K562 (cell line): ENCODE results near the gene ARHGEF38. TPM values are rescaled to one million over a fixed set of nuclear protein-coding genes. Genes with fewer than 3 reads are reported as not detected.

Experiments used
- ATAC-seq: fragments of 200-7000 bp; cut with Tn5 transposase; 3 replicates; pipeline ENCODE4 v1.9.1; 2020; ENCODE audit warnings: moderate library complexity
- BruUV-seq: library from RNA; stranded (reverse); fragments of 400-500 nt; replicated peaks from 2 replicates; lab custom pipeline; 2021; lab: Mats Ljungman, UMichigan
- CTCF ChIA-PET: fragments of 300-600 bp; formaldehyde crosslinking; extraction: SDS; loops from one replicate; lab custom pipeline; 2021; ENCODE audit warnings: low intra/inter-chr PET ratio; lab: Yijun Ruan, JAX
- POLR2A ChIA-PET: fragments of 300-600, 350-650 bp; sonication (Branson Sonifier 250); formaldehyde crosslinking; extraction: SDS; loops from one replicate; lab custom pipeline; 2021; ENCODE audit warnings: antibody characterized with exemption, inconsistent platforms; lab: Yijun Ruan, JAX
- DNase-seq, 4 experiments: peaks; one replicate each; pipeline versions ENCODE4 v3.0.0 to v3.0.0-alpha.2; 2011 to 2018; ENCODE audit warnings: low spot score in 3 of 4, mixed read lengths in 3 of 4; ENCODE audit errors: extremely low read depth in 1 of 4
- FAIRE-seq: peaks from 2 replicates; lab custom pipeline; 2011; peaks lifted over from hg19 to GRCh38; lab: Jason Lieb, UNC
- H2AFZ ChIP-seq: 2 replicates; pipeline ENCODE4 v1.6.0; 2011; ENCODE audit warnings: low read depth, low read length, control low read depth, inconsistent platforms
- H3K27ac ChIP-seq: fragments of 200-600 bp; 3 replicates; pipeline ENCODE4 v1.8.0; 2011; ENCODE audit warnings: low read depth, mild to moderate bottlenecking, control low read depth, inconsistent platforms, low read length, moderate library complexity, mixed read lengths; ENCODE audit errors: extremely low read depth
- H3K27me3 ChIP-seq, 2 experiments: fragments of 300-600 bp in 1 of 2; 2 replicates in 1 of 2; 3 replicates in 1 of 2; pipeline versions ENCODE4 v1.6.0 to v1.8.0; 2011; ENCODE audit warnings: inconsistent platforms in 2 of 2, low read length in 2 of 2, mild to moderate bottlenecking in 1 of 2, mixed read lengths in 1 of 2, moderate library complexity in 1 of 2; ENCODE audit not compliant: control insufficient read depth in 2 of 2, insufficient read depth in 2 of 2
- H3K36me3 ChIP-seq: fragments of 300-600 bp; 3 replicates; pipeline ENCODE4 v1.8.0; 2011; ENCODE audit warnings: mild to moderate bottlenecking, low read length, inconsistent platforms; ENCODE audit not compliant: control insufficient read depth, insufficient read depth
- H3K4me1 ChIP-seq, 2 experiments: fragments of 200-600 bp in 1 of 2; replicated peaks in 1 of 2; 2 replicates in 1 of 2; 3 replicates in 1 of 2; pipeline versions ENCODE4 v1.5.1 to v1.8.0; 2011; ENCODE audit warnings: inconsistent platforms in 2 of 2, low read length in 2 of 2, mild to moderate bottlenecking in 1 of 2, mixed read lengths in 1 of 2, moderate library complexity in 1 of 2; ENCODE audit not compliant: control insufficient read depth in 2 of 2, insufficient read depth in 2 of 2
- H3K4me2 ChIP-seq: 2 replicates; pipeline ENCODE4 v1.6.1; 2011; ENCODE audit warnings: low read length, control low read depth, inconsistent platforms, mixed read lengths; ENCODE audit not compliant: insufficient read depth
- H3K4me3 ChIP-seq: fragments of 200-600 bp; sonication (generic), shearing (Covaris generic); 2 replicates; pipeline ENCODE4 v1.5.1; 2016; ENCODE audit warnings: control low read depth, inconsistent platforms
- H3K79me2 ChIP-seq: fragments of 200-600 bp; 3 replicates; pipeline ENCODE4 v1.8.0; 2011; ENCODE audit warnings: low read length, inconsistent platforms; ENCODE audit not compliant: control insufficient read depth, insufficient read depth
- H3K9ac ChIP-seq, 2 experiments: 2 replicates each; pipeline versions ENCODE4 v1.6.0 to v1.6.1; 2011; ENCODE audit warnings: low read depth in 2 of 2, low read length in 2 of 2, control low read depth in 1 of 2, inconsistent platforms in 1 of 2, mild to moderate bottlenecking in 1 of 2, mixed read lengths in 1 of 2; ENCODE audit not compliant: insufficient read depth in 1 of 2
- H3K9me1 ChIP-seq: one replicate; pipeline ENCODE4 v1.6.0; 2011; ENCODE audit warnings: inconsistent platforms, mild to moderate bottlenecking, low read length, moderate library complexity; ENCODE audit not compliant: control insufficient read depth, insufficient read depth
- H3K9me3 ChIP-seq: replicated peaks from 2 replicates; pipeline ENCODE4 v1.5.1; 2011; ENCODE audit warnings: low read depth, low read length, inconsistent platforms; ENCODE audit not compliant: control insufficient read depth, insufficient read depth
- H4K20me1 ChIP-seq: replicated peaks from 2 replicates; pipeline ENCODE4 v1.6.1; 2011; ENCODE audit warnings: low read length, inconsistent platforms, mixed read lengths; ENCODE audit not compliant: control insufficient read depth, insufficient read depth
- CEBPB ChIP-seq: fragments of 450-650 bp; IDR thresholded peaks from 2 replicates; pipeline ENCODE4 v1.6.1; 2016; ENCODE audit warnings: missing genetic modification characterization, missing compliant biosample characterization
- CEBPG ChIP-seq, 3 experiments: fragments of 200-800 bp in 1 of 3; sonication (Bioruptor generic) in 1 of 3; sonication (generic) in 1 of 3; formaldehyde crosslinking in 1 of 3; IDR thresholded peaks in 2 of 3; conservative IDR thresholded peaks in 1 of 3; 2 replicates each; pipeline versions ENCODE4 v1.6.1 to v1.8.0; 2016 to 2022; ENCODE audit warnings: missing compliant biosample characterization in 2 of 3, missing genetic modification characterization in 2 of 3, mild to moderate bottlenecking in 1 of 3, missing genetic modification reagents in 1 of 3
- CTCF ChIP-seq, 3 experiments: IDR thresholded peaks in 2 of 3; conservative IDR thresholded peaks in 1 of 3; 2 replicates each; pipeline ENCODE4 v1.5.1; 2011 to 2012; ENCODE audit warnings: low read length in 3 of 3, mild to moderate bottlenecking in 3 of 3, control low read depth in 2 of 3, improper control_type of control experiment in 1 of 3, inconsistent platforms in 1 of 3, low read depth in 1 of 3, mixed read lengths in 1 of 3, moderate library complexity in 1 of 3; ENCODE audit not compliant: insufficient read depth in 2 of 3
- ILF3 ChIP-seq: fragments of 450-650 bp; IDR thresholded peaks from 2 replicates; pipeline ENCODE4 v1.6.1; 2018; ENCODE audit warnings: antibody characterized with exemption, mild to moderate bottlenecking, moderate library complexity, borderline replicate concordance
- POLR2H ChIP-seq: IDR thresholded peaks from 2 replicates; pipeline ENCODE4 v1.6.1; 2016; ENCODE audit warnings: missing genetic modification characterization, low read depth, mild to moderate bottlenecking, control low read depth, missing compliant biosample characterization, moderate library complexity
- RAD21 ChIP-seq, 2 experiments: fragments of 250-450 bp in 1 of 2; fragments of 450-650 bp in 1 of 2; sonication (Bioruptor Pico) in 1 of 2; formaldehyde crosslinking in 1 of 2; IDR thresholded peaks in 1 of 2; conservative IDR thresholded peaks in 1 of 2; 2 replicates each; pipeline versions ENCODE4 v1.4.0 to v1.8.0; 2020 to 2022; ENCODE audit warnings: mild to moderate bottlenecking in 2 of 2, moderate library complexity in 1 of 2
- REST ChIP-seq, 2 experiments: fragments of 450-650 bp; formaldehyde crosslinking in 1 of 2; IDR thresholded peaks; 2 replicates each; pipeline versions ENCODE4 v1.4.0 to v1.6.1; 2014 to 2020; ENCODE audit warnings: mild to moderate bottlenecking in 2 of 2, borderline replicate concordance in 1 of 2, low read depth in 1 of 2
- WGBS: fragments of 100-300 bp; shearing (Covaris generic); methylation state at CpG from one replicate; pipeline ENCODE4 v1.1.6; 2016; ENCODE audit warnings: low coverage, mixed read lengths; ENCODE audit not compliant: insufficient coverage; ENCODE audit errors: missing lambda C conversion rate; 5-methylcytosine and 5-hydroxymethylcytosine counted together
- in situ Hi-C: fragments of 300-500 bp; cut with MboI; formaldehyde crosslinking; loops from 4 replicates; pipeline ENCODE4 v1.15.0; 2018; ENCODE audit warnings: inconsistent platforms, mixed read lengths
- intact Hi-C: fragments of 100-400 bp; cut with micrococcal nuclease; formaldehyde crosslinking; loops from 2 replicates; pipeline ENCODE4 v1.14.2; 2022
- polyA plus RNA-seq, 8 experiments: library from polyadenylated mRNA; depleted of rRNA in 4 of 8; stranded (reverse) in 5 of 8; unstranded in 3 of 8; fragments of >200 nt; fragmentation: Nextera tagmentation in 2 of 8; fragmentation: Illumina TruSeq in 1 of 8; extraction: Ambion mirVana in 2 of 8; extraction: Trizol in 1 of 8; gene quantifications; 2 replicates each; pipeline versions ENCODE4 v1.2.1 to v1.2.3, GENCODE V29; 2011 to 2014; ENCODE audit warnings: inconsistent platforms in 1 of 8, missing spikeins in 1 of 8
- total RNA-seq, 7 experiments: library from RNA; depleted of rRNA in 6 of 7; stranded (reverse); fragments of >200 nt in 6 of 7; fragmentation: Illumina TruSeq in 2 of 7; extraction: Trizol in 2 of 7; gene quantifications; 2 replicates each; pipeline versions ENCODE4 v1.2.1 to v1.2.3, GENCODE V29; 2011 to 2021; ENCODE audit warnings: low replicate concordance in 1 of 7

ARHGEF38 gene
- total and polyA plus RNA-seq, 9 of the 15 experiments (the other 6 are each of a cell fraction or from before 2014, with no cell fraction given) = 0.17 TPM; not detected in 8

- peak; percentile 87 for ATAC-seq
- Histone ChIP-seq H3K27me3 (no peaks in the 10 kb centered on the region; a peak in 1 of 5 replicates), H3K79me2 (no peaks in the 10 kb centered on the region), H3K4me3 (no peak overlapping the region)
- TF ChIP-seq ILF3 = no peak
- peak; percentile 4 to 40 (median 30); a peak in 3 of 6 replicates for TF ChIP-seq CTCF (IDR thresholded peaks at IDR 0.05 in 2 of 3, conservative IDR thresholded peaks at IDR 0.05 in 1 of 3; ENCODE audit: insufficient read depth in 2 of 3, low read depth in 1 of 3, low read length in 3 of 3)
- 0 out of 2 replicates have a peak, but pooled peaks have one; percentile 14 for TF ChIP-seq REST (IDR thresholded peaks at IDR 0.05; ENCODE audit: borderline replicate concordance)
- no peak for TF ChIP-seq REST (CRISPR knock-in tag; IDR thresholded peaks at IDR 0.05; ENCODE audit: low read depth)
- peak; percentile 42 to 54 for TF ChIP-seq RAD21 (CRISPR knock-in tag; conservative IDR thresholded peaks at IDR 0.05 in 1 of 2, IDR thresholded peaks at IDR 0.05 in 1 of 2)
- no peak for TF ChIP-seq CEBPG (CRISPR knock-in tag; IDR thresholded peaks at IDR 0.05)
- peak; percentile 54 to 67 for TF ChIP-seq CEBPG (tag; conservative IDR thresholded peaks at IDR 0.05 in 1 of 2, IDR thresholded peaks at IDR 0.05 in 1 of 2)
- no peak for TF ChIP-seq POLR2H (tag)
- peak; percentile 84 for TF ChIP-seq CEBPB
- TF ChIP-seq, all 486 proteins: peak for 5
- 5% methylated on average over 5 of the region's 5 CpGs for WGBS
- H3K9me3 ChIP-seq = no peaks in the 10 kb centered on the region
- DNase-seq (peak in 2 of 4 experiments; percentile 7 to 9), FAIRE-seq (no peak)
- no peaks in the 10 kb centered on the region for H3K9me1 ChIP-seq
- ChIA-PET POLR2A (no interaction called here), CTCF (no interaction called here)
- H3K27ac ChIP-seq = no peak overlapping the region
- H3K9ac ChIP-seq = no peak overlapping the region
- no peak overlapping the region for H2AFZ ChIP-seq
- no TSS peak for BruUV-seq
- intact Hi-C loops (loop anchor here (1.0 to 2.0 kb wide), 3 partner anchors 146 to 526 kb away; no protein-coding TSS in a partner anchor), in situ Hi-C loops (no loop called here)
- H3K4me2 ChIP-seq = no peak overlapping the region
- no peaks in the 10 kb centered on the region for H3K4me1 ChIP-seq
- H3K36me3 ChIP-seq = no peaks in the 10 kb centered on the region
- no peaks in the 10 kb centered on the region for H4K20me1 ChIP-seq
Measured at GRCh38 chr4:105666693-105667092, 114.3 kb downstream of the ARHGEF38 start.
